ENCODE results near the gene HABP4. TPM values are rescaled to one million over a fixed set of nuclear protein-coding genes. Genes with fewer than 3 reads are reported as not detected.

HABP4 gene
- total RNA-seq, 4 donors from 2014 or later: 9.2 to 23.4 (median 14.2) TPM

GRCh38 chr9:96476013-96476412, 26.0 kb downstream of the HABP4 start:
- no peak for DNase-seq (ENCODE audit: low spot score)
- no peak for TF ChIP-seq CTCF (IDR thresholded peaks at IDR 0.05)
- no peak for ATAC-seq (ENCODE audit: low FRiP score)

DNA sequence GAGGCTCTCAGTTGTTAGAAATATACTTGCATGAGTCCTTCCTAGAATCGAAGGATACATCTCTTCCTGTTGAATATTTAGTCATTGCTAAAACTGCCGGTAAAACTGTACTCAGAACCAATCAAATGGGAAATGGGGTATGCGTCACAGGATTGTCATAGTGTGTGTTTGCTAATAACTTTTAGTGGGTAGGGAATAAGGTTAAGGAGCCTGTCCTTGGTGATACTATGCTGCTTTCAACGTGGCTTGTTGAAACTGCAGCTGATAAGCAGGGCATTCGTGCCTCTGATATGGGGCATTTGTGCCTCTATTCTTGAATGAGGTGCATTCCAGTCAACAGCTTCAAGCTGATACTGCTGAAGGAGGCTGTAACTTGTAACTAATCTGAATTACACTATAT, 26.6 kb downstream of the HABP4 start:
- DNase-seq (ENCODE audit: low spot score): no peak
- TF ChIP-seq CTCF (IDR thresholded peaks at IDR 0.05): no peak
- ATAC-seq (ENCODE audit: low FRiP score): no peak

DNA sequence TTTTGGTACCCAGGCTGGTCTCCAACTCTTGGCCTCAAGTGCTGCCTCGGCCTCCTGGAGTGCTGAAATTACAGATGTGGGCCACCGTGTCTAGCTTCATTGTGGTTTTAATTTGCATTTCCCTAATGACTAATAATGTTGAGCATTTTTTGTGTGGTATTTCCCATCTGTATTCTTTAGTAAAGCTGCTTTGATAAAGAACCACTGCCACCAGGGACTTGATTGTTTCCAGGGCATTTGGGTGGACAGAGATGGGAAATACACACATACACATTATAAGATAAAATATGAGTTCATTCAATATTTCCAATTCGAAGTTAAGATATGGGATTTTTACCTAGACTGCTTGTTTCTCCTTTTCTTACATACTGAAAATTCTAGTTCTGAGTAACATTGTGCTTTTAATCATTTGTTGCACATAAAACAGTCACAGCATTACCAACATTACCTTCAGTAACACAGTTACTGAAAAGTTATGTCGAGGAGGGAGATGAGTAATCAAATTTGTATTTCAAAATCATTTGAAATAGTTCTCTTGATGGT, 28.9 kb downstream of the HABP4 start:
- ATAC-seq (ENCODE audit: low FRiP score): no peak
- no peak for DNase-seq (ENCODE audit: low spot score)
- TF ChIP-seq CTCF (IDR thresholded peaks at IDR 0.05): no peak

- TF ChIP-seq CTCF (IDR thresholded peaks at IDR 0.05): no peak
- ATAC-seq (ENCODE audit: low FRiP score) (no peak), DNase-seq (ENCODE audit: low spot score) (no peak)
Measured at GRCh38 chr9:96480736-96481135, 30.8 kb downstream of the HABP4 start.

DNA sequence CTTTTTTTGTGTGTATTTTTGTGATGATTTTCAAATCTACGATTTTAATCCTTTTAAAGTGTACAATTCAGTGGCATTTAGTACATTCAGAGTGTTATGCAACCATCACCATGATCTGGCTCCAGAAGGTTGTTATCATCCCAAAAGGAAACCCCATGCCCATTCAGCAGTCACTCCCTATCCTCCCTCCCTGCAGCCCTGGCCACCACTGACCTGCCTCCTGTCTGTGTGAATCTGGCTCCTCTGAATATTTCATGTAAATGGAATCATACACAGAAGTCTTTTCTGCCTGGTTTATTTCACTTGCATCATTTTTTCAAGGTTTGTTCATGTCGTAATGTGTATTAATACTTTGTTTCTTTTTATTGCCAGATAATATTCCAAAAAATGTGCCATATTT, 32.5 kb downstream of the HABP4 start:
- no peak for ATAC-seq (ENCODE audit: low FRiP score)

GRCh38 chr9:96483197-96483596, 33.2 kb downstream of the HABP4 start:
- TF ChIP-seq CTCF (IDR thresholded peaks at IDR 0.05): no peak
- no peak for ATAC-seq (ENCODE audit: low FRiP score)
- no peak for DNase-seq (ENCODE audit: low spot score)

More for the DNA sequence above, 32.5 kb downstream of the HABP4 start:
- no peak for TF ChIP-seq CTCF (IDR thresholded peaks at IDR 0.05)
- DNase-seq (ENCODE audit: low spot score): no peak

DNA sequence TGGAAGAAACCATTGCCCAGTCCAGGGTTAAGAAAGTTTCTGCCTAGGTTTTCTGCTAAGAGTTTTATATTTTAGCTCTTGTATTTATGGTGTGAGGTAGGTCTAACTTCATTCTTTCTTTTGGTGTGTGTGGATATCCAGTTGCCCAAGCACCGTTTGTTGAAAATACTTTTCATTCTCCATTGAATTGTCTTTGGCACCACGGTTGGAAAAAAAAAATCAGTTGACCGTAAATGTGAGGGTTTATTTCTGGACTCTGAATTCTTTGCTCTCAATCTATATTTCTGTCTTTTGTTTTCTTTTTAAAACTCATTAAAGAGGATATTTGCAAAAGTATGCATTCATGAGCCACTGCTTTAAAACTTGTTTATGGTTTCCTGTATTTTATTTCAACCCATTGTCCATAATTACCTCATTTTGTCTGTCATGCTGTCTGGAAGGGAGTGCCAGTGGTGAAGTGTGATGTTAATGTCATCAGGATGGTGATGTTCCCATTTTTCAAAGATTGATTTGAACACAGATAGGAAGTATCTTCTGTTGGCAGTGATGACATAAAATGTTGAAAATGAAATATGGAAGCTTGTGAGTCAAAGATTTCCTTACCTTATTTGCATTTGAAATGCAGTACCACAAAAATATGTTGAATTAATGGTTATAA, 33.9 kb downstream of the HABP4 start:
- no peak for DNase-seq (ENCODE audit: low spot score)
- no peak for TF ChIP-seq CTCF (IDR thresholded peaks at IDR 0.05)
- ATAC-seq (ENCODE audit: low FRiP score): no peak

All from omental fat pad (tissue), 4 donors.